Activated CD4-positive, alpha-beta memory T cell treated with anti-CD3 and anti-CD28 coated beads for 36 hours (primary cell): ENCODE results near the gene GNB1L. TPM values are rescaled to one million over a fixed set of nuclear protein-coding genes. Genes with fewer than 3 reads are reported as not detected.
"Not testable (repeated sequence)": the region's sequence is repeated elsewhere in the genome, so short reads cannot be mapped to it uniquely, and the experiment has no call there.

ENCODE experiments used
- CTCF ChIA-PET: fragments of 350-600 bp; sonication (Branson Sonifier 250); formaldehyde crosslinking; loops from one replicate; lab custom pipeline; 2021; ENCODE audit warnings: antibody characterized with exemption, inconsistent platforms; lab: Charles Lee
- POLR2A ChIA-PET: fragments of 350-600 bp; sonication (Branson Sonifier 250); formaldehyde crosslinking; loops from one replicate; lab custom pipeline; 2021; ENCODE audit warnings: antibody characterized with exemption; lab: Charles Lee
- DNase-seq: peaks from one replicate; pipeline ENCODE4 v3.0.0-alpha.2; 2020
- H3K27ac Mint-ChIP-seq: one replicate; pipeline ENCODE4 v1.8.0; 2021; ENCODE audit warnings: mixed read lengths
- H3K27me3 Mint-ChIP-seq: one replicate; pipeline ENCODE4 v1.8.0; 2021; ENCODE audit warnings: mixed read lengths
- H3K36me3 Mint-ChIP-seq: one replicate; pipeline ENCODE4 v1.8.0; 2021; ENCODE audit warnings: mixed read lengths
- H3K4me1 Mint-ChIP-seq: one replicate; pipeline ENCODE4 v1.8.0; 2021; ENCODE audit warnings: low read depth, mixed read lengths
- H3K4me3 Mint-ChIP-seq: one replicate; pipeline ENCODE4 v1.8.0; 2021; ENCODE audit warnings: mild to moderate bottlenecking, mixed read lengths
- H3K9me3 Mint-ChIP-seq: one replicate; pipeline ENCODE4 v1.8.0; 2021; ENCODE audit warnings: mixed read lengths
- intact Hi-C: fragments of 100-400 bp; cut with micrococcal nuclease; formaldehyde crosslinking; loops from one replicate; pipeline ENCODE4 v1.15.1; 2023
- total RNA-seq, 2 experiments: library from RNA; stranded (reverse); gene quantifications; one replicate each; pipeline ENCODE4 v1.2.3, GENCODE V29; 2021

Gene GNB1L
- total RNA-seq, 2 experiments from 2014 or later = 11.3 to 12.3 TPM

DNA sequence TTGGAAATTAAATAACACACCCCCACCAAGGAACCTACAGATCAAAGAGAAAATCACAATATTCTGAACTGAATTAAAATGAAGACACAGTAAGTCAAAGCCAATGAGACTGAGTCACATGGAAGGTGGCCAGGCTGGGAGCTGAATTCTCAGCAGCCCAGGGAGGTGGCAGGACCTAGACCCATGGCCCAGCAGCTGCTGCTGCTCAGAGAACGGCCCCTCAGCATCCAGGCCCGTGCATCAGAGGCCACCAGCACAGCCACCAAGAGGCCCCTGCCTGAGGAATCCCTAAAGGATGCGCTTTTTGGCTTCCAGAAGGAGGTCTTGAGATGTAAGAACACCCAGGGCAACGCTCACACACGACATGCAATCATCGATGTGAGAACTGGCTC is 59.1 kb downstream of the GNB1L start:
- H3K27me3 Mint-ChIP-seq = no peaks in the 10 kb centered on the region
- CTCF ChIA-PET = no interaction called here
- peaks cover 22% of the 10 kb centered on the region for H3K9me3 Mint-ChIP-seq
- no peaks in the 10 kb centered on the region for H3K4me1 Mint-ChIP-seq
- no peak overlapping the region for H3K4me3 Mint-ChIP-seq
- POLR2A ChIA-PET = no interaction called here
- H3K36me3 Mint-ChIP-seq = peaks cover 26% of the 10 kb centered on the region
- H3K27ac Mint-ChIP-seq = no peak overlapping the region
- intact Hi-C loops = no loop called here
- no peak for DNase-seq

DNA sequence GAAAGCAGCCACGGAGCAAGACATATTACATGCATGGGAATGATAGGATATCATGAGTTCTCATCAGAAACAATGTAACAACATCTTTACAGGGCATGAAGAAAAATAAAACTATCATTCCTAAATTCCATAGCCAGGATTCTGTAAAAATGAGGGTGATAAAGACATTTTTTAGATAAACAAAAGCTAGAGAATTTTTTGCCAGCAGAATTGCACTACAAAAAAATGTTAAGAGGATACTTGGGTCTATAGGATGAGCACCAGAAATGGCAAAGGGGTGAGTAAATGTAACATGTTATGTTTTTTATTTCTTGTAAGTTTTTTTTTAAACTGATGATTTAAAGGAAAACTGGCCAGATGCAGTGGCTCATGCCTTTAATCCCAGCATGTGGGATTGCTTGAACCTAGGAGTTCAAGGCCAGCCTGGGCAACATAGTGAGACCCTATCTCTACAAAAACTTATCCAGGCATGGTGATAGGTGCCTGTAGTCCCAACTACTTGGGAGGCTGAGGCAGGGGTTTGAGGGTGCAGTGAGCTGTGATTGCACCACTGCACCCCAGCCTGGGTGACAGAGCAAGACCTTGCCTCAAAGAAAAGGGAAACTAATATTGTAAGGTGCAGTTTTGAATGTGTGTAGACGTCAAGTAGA is 60.9 kb downstream of the GNB1L start:
- POLR2A ChIA-PET = no interaction called here
- no peak for DNase-seq
- H3K27me3 Mint-ChIP-seq = no peaks in the 10 kb centered on the region
- CTCF ChIA-PET = interaction anchor here (0.7 kb wide), 1 partner anchor 599 kb away, joined by 4 read pairs; no protein-coding TSS in a partner anchor
- intact Hi-C loops = no loop called here
- H3K36me3 Mint-ChIP-seq = peaks cover 33% of the 10 kb centered on the region
- H3K4me3 Mint-ChIP-seq = no peak overlapping the region
- peaks cover 22% of the 10 kb centered on the region for H3K9me3 Mint-ChIP-seq
- no peak overlapping the region for H3K27ac Mint-ChIP-seq
- H3K4me1 Mint-ChIP-seq = no peaks in the 10 kb centered on the region

DNA sequence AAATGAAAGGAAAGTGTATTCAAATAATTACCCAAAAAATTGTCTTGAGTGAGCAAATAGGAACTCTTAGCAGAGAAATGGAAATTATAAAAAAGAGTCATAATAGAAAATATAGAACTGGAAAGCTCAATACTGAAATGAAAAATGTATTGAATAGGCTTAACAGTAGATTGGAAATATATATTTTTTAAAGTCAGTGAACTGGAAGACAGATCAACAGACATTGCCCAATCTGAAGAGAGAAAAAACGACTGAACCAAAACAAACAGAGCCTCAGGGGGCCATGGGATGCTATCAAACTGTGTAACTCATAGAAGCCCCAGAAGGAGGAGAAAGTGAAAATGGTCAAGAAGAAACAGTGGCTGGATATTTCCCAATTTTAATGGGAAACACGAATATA is 61.5 kb downstream of the GNB1L start:
- Mint-ChIP-seq H3K27me3 (no peaks in the 10 kb centered on the region), H3K4me1 (no peaks in the 10 kb centered on the region), H3K4me3 (no peak overlapping the region), H3K9me3 (peaks cover 22% of the 10 kb centered on the region), H3K36me3 (peaks cover 33% of the 10 kb centered on the region), H3K27ac (no peak overlapping the region)
- no peak for DNase-seq
- intact Hi-C loops = no loop called here
- ChIA-PET POLR2A (no interaction called here), CTCF (interaction anchor here (0.7 kb wide), 1 partner anchor 598 kb away, joined by 4 read pairs; no protein-coding TSS in a partner anchor)

- DNase-seq, H3K27ac Mint-ChIP-seq, intact Hi-C loops, H3K4me1 Mint-ChIP-seq, H3K4me3 Mint-ChIP-seq, CTCF ChIA-PET, POLR2A ChIA-PET, H3K27me3 Mint-ChIP-seq: not testable (repeated sequence)
- H3K9me3 Mint-ChIP-seq = peaks cover 22% of the 10 kb centered on the region
- H3K36me3 Mint-ChIP-seq = peaks cover 34% of the 10 kb centered on the region
Measured at GRCh38 chr22:19792383-19792896, 62.2 kb downstream of the GNB1L start.

GRCh38 chr22:19791894-19792293 is 62.8 kb downstream of the GNB1L start:
- POLR2A ChIA-PET = no interaction called here
- Mint-ChIP-seq H3K4me1 (no peaks in the 10 kb centered on the region), H3K9me3 (peaks cover 22% of the 10 kb centered on the region), H3K27ac (no peak overlapping the region), H3K4me3 (no peak overlapping the region), H3K36me3 (peaks cover 35% of the 10 kb centered on the region), H3K27me3 (no peaks in the 10 kb centered on the region)
- CTCF ChIA-PET = interaction anchor here (1.7 kb wide), 1 partner anchor 61 kb away, joined by 6 read pairs; no protein-coding TSS in a partner anchor
- DNase-seq = no peak
- intact Hi-C loops = no loop called here

- Mint-ChIP-seq H3K4me1 (no peaks in the 10 kb centered on the region), H3K27ac (no peak overlapping the region), H3K4me3 (no peak overlapping the region), H3K9me3 (peaks cover 22% of the 10 kb centered on the region), H3K27me3 (no peaks in the 10 kb centered on the region), H3K36me3 (peaks cover 35% of the 10 kb centered on the region)
- POLR2A ChIA-PET = interaction anchor here (1.5 kb wide), 1 partner anchor 12 kb away, joined by 4 read pairs; no protein-coding TSS in a partner anchor
- CTCF ChIA-PET = interaction anchor here (1.7 kb wide), 1 partner anchor 61 kb away, joined by 6 read pairs; no protein-coding TSS in a partner anchor
- DNase-seq = no peak
- intact Hi-C loops = no loop called here
Measured at GRCh38 chr22:19791243-19791642, 63.4 kb downstream of the GNB1L start.

DNA sequence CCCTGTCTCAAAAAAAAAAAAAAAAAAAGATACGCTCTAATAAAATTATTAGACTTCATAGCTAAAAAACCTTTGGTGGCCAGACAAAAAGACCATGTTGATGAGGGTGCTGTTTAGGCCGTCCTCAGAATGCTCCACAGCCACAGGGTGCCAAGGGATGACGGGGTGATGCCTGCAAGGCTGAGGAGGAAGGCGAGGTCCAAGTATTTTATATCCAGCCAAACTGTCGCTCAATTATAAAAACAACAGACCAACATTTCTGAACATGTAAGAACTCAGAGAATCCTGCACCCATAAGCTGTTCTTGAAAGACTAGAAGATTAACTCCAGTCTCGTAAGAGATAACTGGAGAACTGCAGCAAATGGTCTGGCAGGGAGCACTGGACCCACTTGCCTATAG is 64.8 kb downstream of the GNB1L start:
- Mint-ChIP-seq H3K27me3 (no peaks in the 10 kb centered on the region), H3K4me3 (no peak overlapping the region), H3K4me1 (no peaks in the 10 kb centered on the region), H3K9me3 (peaks cover 22% of the 10 kb centered on the region), H3K27ac (no peak overlapping the region), H3K36me3 (peaks cover 35% of the 10 kb centered on the region)
- intact Hi-C loops = no loop called here
- no peak for DNase-seq
- ChIA-PET POLR2A (interaction anchor here (1.5 kb wide), 1 partner anchor 10 kb away, joined by 4 read pairs; no protein-coding TSS in a partner anchor), CTCF (interaction anchor here (1.4 kb wide), 1 partner anchor 123 kb away, joined by 3 read pairs; no protein-coding TSS in a partner anchor)

DNA sequence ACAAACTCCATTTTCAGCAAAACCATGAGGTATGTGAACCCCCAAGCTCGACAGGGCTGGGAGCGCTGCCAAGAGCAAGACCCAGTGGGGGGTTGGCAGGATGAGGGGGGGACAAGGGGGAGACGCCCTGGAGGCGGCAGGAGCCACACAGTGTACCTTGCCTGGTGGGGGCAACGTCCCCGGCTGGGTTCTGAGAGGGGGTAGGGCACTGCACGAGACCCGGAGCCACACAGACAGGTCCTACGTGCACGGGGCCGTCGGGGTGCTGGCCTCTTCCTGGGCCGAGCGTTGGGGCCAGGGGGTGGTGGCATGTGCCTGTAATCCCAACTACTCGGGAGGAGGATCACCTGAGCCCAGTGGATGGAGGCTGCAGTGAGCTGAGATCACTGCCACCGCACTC is 65.3 kb downstream of the GNB1L start:
- Mint-ChIP-seq H3K27me3 (no peaks in the 10 kb centered on the region), H3K36me3 (peaks cover 34% of the 10 kb centered on the region), H3K4me1 (no peaks in the 10 kb centered on the region), H3K4me3 (no peak overlapping the region), H3K9me3 (peaks cover 21% of the 10 kb centered on the region), H3K27ac (no peak overlapping the region)
- POLR2A ChIA-PET = no interaction called here
- CTCF ChIA-PET = interaction anchor here (1.4 kb wide), 1 partner anchor 123 kb away, joined by 3 read pairs; no protein-coding TSS in a partner anchor
- no peak for DNase-seq
- intact Hi-C loops = no loop called here

DNA sequence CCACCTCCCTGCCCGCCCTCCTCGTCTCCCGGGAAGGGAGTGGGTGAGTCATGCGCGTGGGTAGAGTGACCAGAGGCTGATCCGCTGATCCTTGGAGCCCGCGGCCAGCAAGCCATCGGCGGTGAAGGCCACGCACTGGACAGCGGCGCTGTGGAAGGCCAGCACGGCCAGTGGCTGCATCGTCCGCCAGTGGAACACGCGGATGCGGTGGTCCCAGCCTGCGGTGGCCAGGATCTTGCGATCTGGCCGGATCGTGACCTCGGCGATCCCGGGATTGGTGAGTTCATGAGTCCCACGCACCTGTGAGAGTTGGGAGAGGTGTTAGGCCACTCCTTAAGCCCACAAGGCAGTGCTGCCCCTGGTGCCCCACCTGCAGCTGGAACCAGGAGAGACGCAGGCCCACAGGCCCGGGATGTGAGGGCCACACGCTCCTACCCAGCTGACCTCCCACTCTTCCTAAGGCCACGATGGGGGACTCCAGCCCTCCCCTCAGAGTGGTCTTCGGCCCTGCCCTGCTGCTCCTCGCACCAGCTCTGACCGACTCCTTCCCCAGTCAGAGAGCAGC is 65.9 kb downstream of the GNB1L start:
- POLR2A ChIA-PET = no interaction called here
- H3K27me3 Mint-ChIP-seq = no peaks in the 10 kb centered on the region
- CTCF ChIA-PET = no interaction called here
- DNase-seq = no peak
- intact Hi-C loops = no loop called here
- peaks cover 27% of the 10 kb centered on the region for H3K36me3 Mint-ChIP-seq
- H3K4me1 Mint-ChIP-seq = no peaks in the 10 kb centered on the region
- H3K4me3 Mint-ChIP-seq = no peak overlapping the region
- no peak overlapping the region for H3K27ac Mint-ChIP-seq
- peaks cover 15% of the 10 kb centered on the region for H3K9me3 Mint-ChIP-seq

DNA sequence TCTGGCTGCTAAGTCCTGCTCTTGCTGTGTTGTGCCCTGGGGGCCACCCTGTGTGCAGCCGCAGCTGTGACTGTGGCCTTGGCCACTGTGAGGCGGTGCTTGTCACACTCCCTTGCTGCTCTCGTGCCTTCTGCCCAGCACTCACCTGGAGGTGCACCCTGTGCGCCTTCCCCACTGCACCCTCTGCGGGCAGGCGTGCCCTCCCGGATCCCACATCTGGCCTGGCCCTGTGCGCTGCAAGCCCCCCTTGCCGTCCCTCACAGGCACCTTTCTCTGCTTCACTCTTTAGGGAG is 66.9 kb downstream of the GNB1L start:
- no peak overlapping the region for H3K27ac Mint-ChIP-seq
- POLR2A ChIA-PET = no interaction called here

GRCh38 chr22:19786959-19787848 is 67.5 kb downstream of the GNB1L start:
- Mint-ChIP-seq H3K9me3 (peaks cover 4% of the 10 kb centered on the region), H3K27ac (no peak overlapping the region), H3K27me3 (no peaks in the 10 kb centered on the region), H3K36me3 (peaks cover 15% of the 10 kb centered on the region), H3K4me3 (no peak overlapping the region), H3K4me1 (no peaks in the 10 kb centered on the region)
- ChIA-PET POLR2A (no interaction called here), CTCF (no interaction called here)
- intact Hi-C loops = no loop called here
- no peak for DNase-seq

More for the DNA sequence above, 66.9 kb downstream of the GNB1L start:
- intact Hi-C loops = no loop called here
- Mint-ChIP-seq H3K36me3 (peaks cover 21% of the 10 kb centered on the region), H3K27me3 (no peaks in the 10 kb centered on the region), H3K9me3 (peaks cover 9% of the 10 kb centered on the region), H3K4me3 (no peak overlapping the region), H3K4me1 (no peaks in the 10 kb centered on the region)
- DNase-seq = no peak
- CTCF ChIA-PET = no interaction called here

DNA sequence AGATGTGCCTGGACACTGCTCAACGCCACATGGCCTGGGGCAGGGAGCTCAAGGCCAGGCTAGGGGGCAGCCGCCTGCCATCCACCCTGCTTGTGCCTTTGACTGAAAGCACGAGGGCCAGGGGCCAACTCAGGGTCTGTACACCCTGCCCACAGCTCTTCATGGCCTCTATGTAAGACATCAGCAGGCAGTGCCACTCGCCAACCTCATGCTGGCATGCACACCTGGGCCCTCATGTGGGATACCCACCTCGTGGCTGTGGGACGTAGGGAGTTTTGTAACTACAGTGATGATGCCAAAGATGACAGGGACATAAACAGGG is 68.4 kb downstream of the GNB1L start:
- POLR2A ChIA-PET = no interaction called here
- H3K27ac Mint-ChIP-seq = no peak overlapping the region
- H3K27me3 Mint-ChIP-seq = no peaks in the 10 kb centered on the region

More for the DNA sequence above, 68.4 kb downstream of the GNB1L start:
- H3K4me1 Mint-ChIP-seq = no peaks in the 10 kb centered on the region
- CTCF ChIA-PET = no interaction called here
- intact Hi-C loops = no loop called here
- H3K4me3 Mint-ChIP-seq = no peak overlapping the region
- DNase-seq = no peak
- H3K36me3 Mint-ChIP-seq = peaks cover 10% of the 10 kb centered on the region
- no peaks in the 10 kb centered on the region for H3K9me3 Mint-ChIP-seq
